CD14-positive monocyte (primary cell): ENCODE data around the gene UQCR10. TPM values are rescaled to one million over a fixed set of nuclear protein-coding genes. Genes with fewer than 3 reads are reported as not detected.

Experiments used
- DNase-seq, 3 donors: peaks; one replicate each; pipeline ENCODE4 v3.0.0-alpha.2; 2011 to 2022
- H2AFZ ChIP-seq: 2 replicates; pipeline ENCODE4 v1.6.0; 2012; ENCODE audit warnings: mild to moderate bottlenecking, low read depth, low read length, inconsistent platforms; ENCODE audit not compliant: insufficient read depth, poor library complexity, severe bottlenecking
- H3K27ac ChIP-seq, 2 donors: 1 replicate in 1 of 2; 2 replicates in 1 of 2; pipeline ENCODE4 v1.5.1; 2012 to 2013; ENCODE audit warnings: low read length in 2 of 2, control low read depth in 1 of 2, inconsistent platforms in 1 of 2, low read depth in 1 of 2, mild to moderate bottlenecking in 1 of 2
- H3K27me3 ChIP-seq, 2 donors: one replicate each; pipeline versions ENCODE4 v1.6.0 to v1.6.1; 2011 to 2013; ENCODE audit warnings: low read length in 2 of 2; ENCODE audit not compliant: control insufficient read depth in 2 of 2, insufficient read depth in 2 of 2
- H3K36me3 ChIP-seq, 2 donors: replicated peaks in 1 of 2; 1 replicate in 1 of 2; 2 replicates in 1 of 2; pipeline versions ENCODE4 v1.5.1 to v1.6.1; 2012 to 2013; ENCODE audit warnings: low read length in 2 of 2, control low read depth in 1 of 2, inconsistent platforms in 1 of 2, mild to moderate bottlenecking in 1 of 2; ENCODE audit not compliant: insufficient read depth in 2 of 2, control insufficient read depth in 1 of 2
- H3K4me1 ChIP-seq, 2 donors: 1 replicate in 1 of 2; 2 replicates in 1 of 2; pipeline versions ENCODE4 v1.5.1 to v1.6.1; 2012 to 2013; ENCODE audit warnings: low read length in 2 of 2, control low read depth in 1 of 2, inconsistent platforms in 1 of 2, mild to moderate bottlenecking in 1 of 2, moderate library complexity in 1 of 2; ENCODE audit not compliant: insufficient read depth in 2 of 2, control insufficient read depth in 1 of 2
- H3K4me2 ChIP-seq: replicated peaks from 2 replicates; pipeline ENCODE3; 2012; ENCODE audit warnings: low read length, moderate library complexity, mild to moderate bottlenecking; ENCODE audit not compliant: poor library complexity, severe bottlenecking; ENCODE audit errors: extremely low read depth
- H3K4me3 ChIP-seq, 3 experiments: fragments of 200-600 bp in 1 of 3; sonication (generic) in 1 of 3; replicated peaks in 1 of 3; 1 replicate in 2 of 3; 2 replicates in 1 of 3; pipeline ENCODE4 v1.5.1; 2011 to 2013; ENCODE audit warnings: low read length in 3 of 3, mild to moderate bottlenecking in 3 of 3, control low read depth in 2 of 3, low read depth in 2 of 3, inconsistent platforms in 1 of 3, moderate library complexity in 1 of 3
- H3K79me2 ChIP-seq: 2 replicates; pipeline ENCODE4 v1.6.0; 2012; ENCODE audit warnings: mild to moderate bottlenecking, control low read depth, inconsistent platforms, low read length, moderate library complexity; ENCODE audit not compliant: insufficient read depth
- H3K9ac ChIP-seq: 2 replicates; pipeline ENCODE4 v1.6.0; 2017; ENCODE audit warnings: low read length, mild to moderate bottlenecking; ENCODE audit not compliant: insufficient read depth, poor library complexity, severe bottlenecking
- H3K9me3 ChIP-seq, 2 donors: replicated peaks in 1 of 2; 1 replicate in 1 of 2; 2 replicates in 1 of 2; pipeline versions ENCODE4 v1.5.1 to v1.6.1; 2012 to 2013; ENCODE audit warnings: low read length in 2 of 2, control low read depth in 1 of 2; ENCODE audit not compliant: control insufficient read depth in 1 of 2, insufficient read depth in 1 of 2
- H4K20me1 ChIP-seq: 2 replicates; pipeline ENCODE4 v1.6.0; 2012; ENCODE audit warnings: mild to moderate bottlenecking, low read length, control low read depth, moderate library complexity; ENCODE audit not compliant: insufficient read depth
- H3K27ac Mint-ChIP-seq, 7 donors: one replicate each; pipeline ENCODE4 v1.8.0; 2020; ENCODE audit warnings: mild to moderate bottlenecking in 7 of 7, mixed read lengths in 7 of 7, moderate library complexity in 6 of 7, inconsistent platforms in 2 of 7
- H3K27me3 Mint-ChIP-seq, 3 donors: one replicate each; pipeline ENCODE4 v1.8.0; 2021 to 2022; ENCODE audit warnings: low read depth in 3 of 3, mild to moderate bottlenecking in 3 of 3, mixed read lengths in 3 of 3, moderate library complexity in 3 of 3, inconsistent platforms in 1 of 3
- H3K36me3 Mint-ChIP-seq, 2 donors: one replicate each; pipeline ENCODE4 v1.8.0; 2020; ENCODE audit warnings: mixed read lengths in 2 of 2, inconsistent platforms in 1 of 2, mild to moderate bottlenecking in 1 of 2
- H3K4me1 Mint-ChIP-seq: one replicate; pipeline ENCODE4 v1.8.0; 2020; ENCODE audit warnings: mild to moderate bottlenecking, mixed read lengths
- H3K4me3 Mint-ChIP-seq, 2 donors: one replicate each; pipeline ENCODE4 v1.8.0; 2020; ENCODE audit warnings: mild to moderate bottlenecking in 2 of 2, mixed read lengths in 2 of 2, moderate library complexity in 1 of 2
- H3K9me3 Mint-ChIP-seq, 7 donors: one replicate each; pipeline ENCODE4 v1.8.0; 2020 to 2022; ENCODE audit warnings: mixed read lengths in 7 of 7, mild to moderate bottlenecking in 6 of 7, moderate library complexity in 6 of 7, inconsistent platforms in 2 of 7
- WGBS: methylation state at CpG from one replicate; pipeline ENCODE4 v1.1.5; 2013; ENCODE audit warnings: missing lambda C conversion rate; ENCODE audit not compliant: insufficient coverage; 5-methylcytosine and 5-hydroxymethylcytosine counted together
- intact Hi-C, 2 donors: fragments of 100-400 bp; cut with micrococcal nuclease; formaldehyde crosslinking; loops; one replicate each; pipeline versions ENCODE4 v1.15.0 to v1.15.1; 2023
- polyA plus RNA-seq, 3 donors: library from polyadenylated mRNA; depleted of rRNA in 1 of 3; unstranded in 2 of 3; stranded (reverse) in 1 of 3; fragments of 300-500 nt in 2 of 3; fragments of >200 nt in 1 of 3; fragmentation: Illumina TruSeq in 2 of 3; gene quantifications; 1 replicate in 2 of 3; 2 replicates in 1 of 3; pipeline ENCODE4 v1.2.3, GENCODE V29; 2012 to 2021
- TF ChIP-seq, protein P1 (sequence below): fragments of 200-600 bp; IDR thresholded peaks from one replicate; pipeline ENCODE4 v1.8.0; 2022; ENCODE audit warnings: antibody characterized with exemption, mild to moderate bottlenecking

UQCR10 gene
- polyA plus RNA-seq, 3 donors = 99.0 to 314 (median 287) TPM

DNA sequence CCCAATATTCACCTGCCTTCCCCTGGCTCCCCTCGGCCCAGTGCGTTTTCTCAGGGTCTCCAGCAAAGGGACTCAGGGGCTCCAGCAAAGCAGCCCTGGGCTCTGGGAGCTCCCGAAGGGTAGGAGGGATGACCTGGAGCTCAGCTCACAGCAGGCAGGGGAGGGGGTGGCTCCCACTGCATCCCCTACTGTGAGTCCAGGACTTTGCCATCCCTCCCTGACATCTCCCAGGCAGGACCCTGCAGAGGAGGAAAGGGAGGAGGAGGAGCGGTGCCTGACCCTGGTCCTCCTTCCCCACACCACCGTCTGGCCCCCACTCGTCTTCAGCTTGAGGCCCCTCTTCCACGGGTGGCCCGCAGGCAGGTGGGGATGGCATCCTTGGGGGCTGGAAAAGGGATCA, 42.3 kb upstream of the UQCR10 start:
- intact Hi-C loops = no loop called here
- WGBS = 100% methylated on average over 2 of the region's 8 CpGs

DNA sequence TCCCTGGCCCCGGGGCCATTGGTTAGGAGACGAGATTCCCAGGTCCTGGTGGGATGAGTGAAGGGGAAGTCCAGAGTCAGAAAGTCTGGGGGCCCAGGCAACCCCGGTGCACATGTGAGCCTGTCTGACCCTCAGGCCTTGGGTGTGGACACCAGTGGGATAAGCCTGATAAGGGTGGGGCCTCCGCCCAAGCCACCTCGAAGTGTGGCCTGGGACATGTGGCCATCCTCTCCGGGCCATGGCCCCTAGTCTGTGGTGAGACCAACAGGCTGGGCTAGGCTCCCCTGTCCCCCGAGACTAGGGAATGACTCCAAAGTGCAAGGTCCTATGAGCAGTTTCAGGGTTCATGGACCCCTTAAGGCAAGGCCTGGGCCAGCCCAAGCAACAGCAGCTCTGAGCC, 41.1 kb upstream of the UQCR10 start:
- TF ChIP-seq, protein P1, sequence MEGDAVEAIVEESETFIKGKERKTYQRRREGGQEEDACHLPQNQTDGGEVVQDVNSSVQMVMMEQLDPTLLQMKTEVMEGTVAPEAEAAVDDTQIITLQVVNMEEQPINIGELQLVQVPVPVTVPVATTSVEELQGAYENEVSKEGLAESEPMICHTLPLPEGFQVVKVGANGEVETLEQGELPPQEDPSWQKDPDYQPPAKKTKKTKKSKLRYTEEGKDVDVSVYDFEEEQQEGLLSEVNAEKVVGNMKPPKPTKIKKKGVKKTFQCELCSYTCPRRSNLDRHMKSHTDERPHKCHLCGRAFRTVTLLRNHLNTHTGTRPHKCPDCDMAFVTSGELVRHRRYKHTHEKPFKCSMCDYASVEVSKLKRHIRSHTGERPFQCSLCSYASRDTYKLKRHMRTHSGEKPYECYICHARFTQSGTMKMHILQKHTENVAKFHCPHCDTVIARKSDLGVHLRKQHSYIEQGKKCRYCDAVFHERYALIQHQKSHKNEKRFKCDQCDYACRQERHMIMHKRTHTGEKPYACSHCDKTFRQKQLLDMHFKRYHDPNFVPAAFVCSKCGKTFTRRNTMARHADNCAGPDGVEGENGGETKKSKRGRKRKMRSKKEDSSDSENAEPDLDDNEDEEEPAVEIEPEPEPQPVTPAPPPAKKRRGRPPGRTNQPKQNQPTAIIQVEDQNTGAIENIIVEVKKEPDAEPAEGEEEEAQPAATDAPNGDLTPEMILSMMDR = no peak
- WGBS = 76% methylated on average over 7 of the region's 7 CpGs
- Histone ChIP-seq H3K79me2 (no peaks in the 10 kb centered on the region), H3K27ac (no peak overlapping the region), H3K27me3 (peaks cover 4 to 19% of the 10 kb centered on the region in 2 donors), H3K4me3 (no peak overlapping the region), H3K9me3 (no peaks in the 10 kb centered on the region), H3K4me1 (no peaks in the 10 kb centered on the region), H4K20me1 (no peaks in the 10 kb centered on the region), H3K4me2 (no peak overlapping the region), H3K9ac (no peak overlapping the region), H2AFZ (no peak overlapping the region), H3K36me3 (peaks cover 4 to 10% of the 10 kb centered on the region in 2 donors)
- no peak overlapping the region for H3K4me3 Mint-ChIP-seq
- peaks cover 6 to 9% of the 10 kb centered on the region in 2 donors for H3K36me3 Mint-ChIP-seq
- peak overlapping the region in 1 of 7 donors; percentile 45 for H3K27ac Mint-ChIP-seq
- peaks cover 0 to 3% (median 0%) of the 10 kb centered on the region in 7 donors for H3K9me3 Mint-ChIP-seq
- H3K4me1 Mint-ChIP-seq = peaks cover 2% of the 10 kb centered on the region
- DNase-seq = no peak
- H3K27me3 Mint-ChIP-seq = peaks cover 15 to 35% (median 17%) of the 10 kb centered on the region in 3 donors
- intact Hi-C loops = no loop called here

More for the DNA sequence above, 42.3 kb upstream of the UQCR10 start:
- Histone ChIP-seq H3K4me2 (no peak overlapping the region), H3K27ac (no peak overlapping the region), H2AFZ (no peak overlapping the region), H3K4me1 (no peaks in the 10 kb centered on the region), H3K27me3 (peaks cover 5 to 22% of the 10 kb centered on the region in 2 donors), H4K20me1 (no peaks in the 10 kb centered on the region), H3K9ac (no peak overlapping the region), H3K4me3 (no peak overlapping the region), H3K9me3 (no peaks in the 10 kb centered on the region), H3K36me3 (no peaks in the 10 kb centered on the region), H3K79me2 (no peaks in the 10 kb centered on the region)
- Mint-ChIP-seq H3K9me3 (peaks cover 0 to 3% (median 0%) of the 10 kb centered on the region in 7 donors), H3K36me3 (no peaks in the 10 kb centered on the region), H3K27ac (no peak overlapping the region), H3K4me1 (peaks cover 2% of the 10 kb centered on the region), H3K4me3 (no peak overlapping the region), H3K27me3 (peaks cover 17 to 41% (median 21%) of the 10 kb centered on the region in 3 donors)
- TF ChIP-seq, protein P1 = no peak
- no peak for DNase-seq
